Prostate gland (tissue), 2 donors: Measurements from ENCODE around the gene NPIPB8.
"Not testable (repeated sequence)": the region's sequence is repeated elsewhere in the genome, so short reads cannot be mapped to it uniquely, and the experiment has no call there.

Experiments used
- POLR2A ChIP-seq: fragments of 450-650 bp; IDR thresholded peaks from one replicate; pipeline ENCODE4 v1.6.1; 2016; ENCODE audit warnings: antibody characterized with exemption, mild to moderate bottlenecking
- POLR2AphosphoS5 ChIP-seq: sonication (generic); formaldehyde crosslinking; IDR thresholded peaks from one replicate; pipeline ENCODE4 v1.6.1; 2017; ENCODE audit warnings: antibody characterized with exemption
- TF ChIP-seq, protein P1 (sequence below), 4 experiments: fragments of 200-600 bp in 2 of 4; fragments of 450-650 bp in 2 of 4; sonication (generic) in 2 of 4; IDR thresholded peaks; 1 replicate in 3 of 4; 2 replicates in 1 of 4; pipeline ENCODE4 v1.5.1; 2016 to 2019; ENCODE audit warnings: antibody characterized with exemption in 4 of 4, mild to moderate bottlenecking in 2 of 4, moderate library complexity in 2 of 4

DNA sequence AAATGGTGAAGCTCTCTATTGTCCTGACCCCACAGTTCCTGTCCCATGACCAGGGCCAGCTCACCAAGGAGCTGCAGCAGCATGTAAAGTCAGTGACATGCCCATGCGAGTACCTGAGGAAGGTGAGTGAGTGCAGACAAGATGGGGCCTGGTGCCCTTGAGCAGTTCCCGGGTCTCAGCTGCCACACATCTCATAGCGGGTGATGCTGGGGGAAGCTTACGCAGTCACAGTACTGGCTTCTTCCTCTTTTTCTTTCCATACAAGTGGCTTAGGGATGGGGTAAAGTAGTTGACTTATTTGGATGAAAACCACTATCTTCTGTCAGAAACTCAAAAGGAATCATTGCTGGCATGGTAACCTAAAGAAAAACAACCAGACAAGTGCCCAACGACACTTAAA lies 494 bp downstream of the NPIPB8 start:
- TF ChIP-seq, protein P1, sequence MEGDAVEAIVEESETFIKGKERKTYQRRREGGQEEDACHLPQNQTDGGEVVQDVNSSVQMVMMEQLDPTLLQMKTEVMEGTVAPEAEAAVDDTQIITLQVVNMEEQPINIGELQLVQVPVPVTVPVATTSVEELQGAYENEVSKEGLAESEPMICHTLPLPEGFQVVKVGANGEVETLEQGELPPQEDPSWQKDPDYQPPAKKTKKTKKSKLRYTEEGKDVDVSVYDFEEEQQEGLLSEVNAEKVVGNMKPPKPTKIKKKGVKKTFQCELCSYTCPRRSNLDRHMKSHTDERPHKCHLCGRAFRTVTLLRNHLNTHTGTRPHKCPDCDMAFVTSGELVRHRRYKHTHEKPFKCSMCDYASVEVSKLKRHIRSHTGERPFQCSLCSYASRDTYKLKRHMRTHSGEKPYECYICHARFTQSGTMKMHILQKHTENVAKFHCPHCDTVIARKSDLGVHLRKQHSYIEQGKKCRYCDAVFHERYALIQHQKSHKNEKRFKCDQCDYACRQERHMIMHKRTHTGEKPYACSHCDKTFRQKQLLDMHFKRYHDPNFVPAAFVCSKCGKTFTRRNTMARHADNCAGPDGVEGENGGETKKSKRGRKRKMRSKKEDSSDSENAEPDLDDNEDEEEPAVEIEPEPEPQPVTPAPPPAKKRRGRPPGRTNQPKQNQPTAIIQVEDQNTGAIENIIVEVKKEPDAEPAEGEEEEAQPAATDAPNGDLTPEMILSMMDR (IDR thresholded peaks at IDR 0.05): not testable (repeated sequence)
- not testable (repeated sequence) for TF ChIP-seq POLR2A, POLR2AphosphoS5
